COLO668 (cell line): Measurements from ENCODE around the gene PNCK.

Experiments
- DNase-seq: peaks from one replicate; lab custom pipeline; 2025; ENCODE audit not compliant: unreplicated experiment; lab: John Stamatoyannopoulos, UW

PNCK gene

DNA sequence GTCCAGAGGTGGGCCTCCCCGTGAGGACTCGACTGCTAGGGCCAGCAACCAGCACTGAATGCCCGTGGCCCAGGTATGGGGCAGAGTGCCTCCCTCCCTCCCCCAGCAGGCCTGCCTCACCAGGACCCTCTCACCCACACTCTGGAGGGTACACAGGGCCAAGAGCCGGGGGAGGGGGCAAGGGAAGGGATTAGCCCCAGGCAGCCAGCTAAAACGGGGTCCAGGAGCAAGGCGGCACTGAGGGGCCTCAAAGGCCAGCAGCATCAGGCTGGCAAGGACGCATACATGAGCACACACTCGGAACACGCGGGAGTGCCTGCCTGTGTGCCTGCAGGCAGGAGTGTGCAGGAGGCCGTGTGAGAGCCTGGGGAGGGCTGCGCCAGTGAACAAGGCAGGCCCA, 44.9 kb downstream of the PNCK start:
- no peak for DNase-seq

DNA sequence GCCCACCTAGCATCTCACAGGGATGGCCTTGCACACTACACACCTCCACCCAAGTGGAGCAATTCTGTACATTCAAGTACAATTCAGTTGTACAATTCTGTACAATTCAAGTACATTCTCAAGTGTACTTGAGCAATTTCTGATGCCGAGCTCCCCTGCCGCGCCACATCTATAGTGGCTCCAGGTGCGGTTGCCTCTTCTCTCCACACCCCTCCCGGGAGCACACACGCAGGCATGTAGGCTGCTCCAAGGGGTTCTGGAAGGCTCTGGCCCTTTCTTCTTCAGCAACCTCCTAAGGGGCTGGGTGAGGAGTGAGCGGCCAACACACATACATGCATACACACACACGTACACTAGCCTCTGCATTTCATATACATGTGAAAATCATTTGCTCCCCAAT, 45.5 kb downstream of the PNCK start:
- no peak for DNase-seq

DNA sequence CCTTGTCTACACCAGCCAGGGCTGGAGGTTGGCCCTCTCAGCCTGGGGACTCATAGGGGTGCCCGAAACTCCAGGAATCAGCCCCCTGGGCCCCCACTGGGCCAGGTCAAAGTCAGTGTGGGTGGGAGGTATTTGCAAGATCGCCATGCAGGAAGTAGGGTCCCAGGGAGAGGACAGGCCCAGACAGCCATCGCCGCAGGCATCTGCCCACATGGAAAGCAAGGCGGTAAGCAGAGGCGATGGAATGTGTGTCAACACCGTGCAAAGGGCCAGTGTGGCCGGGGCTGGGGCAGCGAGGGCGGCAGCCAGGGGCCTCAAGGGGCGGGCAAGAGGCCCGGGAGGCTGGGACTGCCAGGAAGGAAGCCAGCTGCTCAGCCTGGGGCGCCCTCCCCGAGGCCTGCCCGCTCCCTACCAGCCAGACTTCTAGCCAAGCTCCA, 45.9 kb downstream of the PNCK start:
- DNase-seq = no peak

DNA sequence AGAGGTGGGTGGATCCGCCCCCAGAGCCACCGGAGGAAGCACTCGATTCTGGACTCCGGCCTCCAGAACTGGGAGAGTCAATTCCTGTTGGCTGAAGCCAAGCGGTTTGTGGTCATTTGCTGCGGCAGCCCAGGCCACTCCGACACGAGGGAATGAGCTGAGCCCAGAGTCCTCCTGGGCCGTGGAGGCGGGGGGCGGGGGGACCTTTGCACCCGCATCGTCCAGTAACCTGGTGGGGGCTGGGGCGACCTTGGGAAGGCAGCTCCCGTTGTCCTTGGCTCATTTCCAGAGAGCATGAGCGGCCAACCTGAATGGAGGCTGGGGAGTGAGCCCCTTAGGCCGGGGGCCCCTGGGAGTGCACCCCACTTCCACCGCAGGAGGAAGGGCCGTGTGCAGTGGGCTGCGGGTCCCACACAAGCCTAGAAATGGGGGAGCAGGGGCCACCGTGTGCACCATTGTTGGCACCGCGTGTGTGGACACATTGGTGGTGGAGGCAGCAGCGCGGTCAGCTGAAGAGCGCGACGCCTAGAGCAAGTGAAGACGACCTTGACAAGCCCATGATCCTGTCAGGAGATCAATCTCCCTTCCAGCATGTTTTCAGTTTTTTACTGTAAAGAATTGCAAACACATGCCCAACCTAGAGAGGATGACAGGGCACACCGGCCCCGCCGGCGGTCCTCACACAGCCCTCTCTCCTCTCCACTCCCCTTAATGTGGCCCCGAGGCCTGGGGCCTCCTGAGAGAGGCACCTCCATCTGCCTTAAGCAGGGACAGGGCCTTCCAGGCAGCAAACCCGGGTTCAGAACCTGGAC, 46.5 kb downstream of the PNCK start:
- no peak for DNase-seq

DNA sequence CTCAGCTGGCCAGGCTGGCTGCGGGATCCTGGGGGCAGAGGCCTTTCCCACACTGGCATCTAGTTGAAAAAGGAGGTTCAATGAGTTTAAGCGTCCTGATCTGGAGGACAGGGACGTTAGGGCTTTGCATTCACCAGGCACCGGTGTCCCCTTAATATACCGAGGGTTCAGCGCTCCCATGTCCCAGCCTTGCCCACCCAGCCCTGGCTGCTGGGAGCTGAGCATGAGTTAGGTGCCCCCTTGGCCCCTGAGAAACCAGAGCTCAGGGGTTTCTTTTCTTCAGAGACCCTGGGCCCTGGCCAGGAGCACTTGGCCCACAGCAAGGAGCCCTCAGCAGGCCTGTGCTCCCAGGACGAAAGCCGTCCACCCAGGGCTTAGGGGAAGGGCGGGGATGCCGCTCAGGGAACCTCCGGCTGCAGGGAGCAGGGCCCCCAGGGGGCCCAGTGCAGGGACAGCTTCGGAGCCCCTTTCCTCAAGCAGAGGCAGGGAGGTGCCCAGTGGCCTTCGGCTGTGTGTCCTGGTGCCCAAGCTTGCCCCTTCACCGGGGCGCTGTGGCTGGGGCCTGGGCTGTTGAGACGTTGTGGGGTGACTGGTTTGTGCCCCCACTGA, 47.5 kb downstream of the PNCK start:
- DNase-seq = no peak

DNA sequence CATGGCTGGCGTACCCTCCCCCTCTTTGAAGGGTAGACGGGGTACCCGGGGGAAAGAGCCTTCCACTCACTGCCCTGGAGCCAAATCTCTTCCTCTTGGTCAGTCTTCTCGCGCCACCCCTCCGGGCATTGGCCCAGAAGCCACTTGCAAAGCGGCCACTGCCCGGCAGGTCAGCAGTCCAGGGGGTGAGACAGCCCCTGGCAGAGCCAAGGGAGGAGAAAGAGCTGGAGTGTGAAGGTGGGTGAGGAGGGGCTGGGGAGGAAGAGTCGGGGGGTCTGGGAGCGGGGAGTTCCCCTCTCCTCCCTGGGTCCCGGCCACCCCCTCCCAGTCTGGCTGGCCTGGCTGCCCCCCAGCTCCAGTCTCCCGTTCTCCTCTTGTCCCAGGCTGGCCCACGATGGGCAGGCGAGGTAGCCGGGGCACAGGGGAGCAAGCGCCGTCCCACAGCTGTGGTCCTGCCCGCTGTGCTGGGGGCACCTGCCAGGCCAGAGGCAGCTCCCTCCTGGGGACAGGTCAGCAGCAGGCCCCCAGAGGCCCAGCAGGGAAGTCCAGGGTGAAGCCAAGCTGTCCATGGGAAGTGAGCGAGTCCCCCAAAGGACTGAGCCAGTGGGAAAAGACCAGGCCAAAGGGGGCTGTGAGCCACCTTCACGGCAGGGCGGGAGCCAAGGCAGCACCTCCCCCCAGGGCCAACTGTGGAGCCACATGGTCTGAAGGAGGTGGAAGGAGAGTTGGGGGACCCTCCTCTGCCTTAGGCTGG, 48.2 kb downstream of the PNCK start:
- DNase-seq = no peak

DNA sequence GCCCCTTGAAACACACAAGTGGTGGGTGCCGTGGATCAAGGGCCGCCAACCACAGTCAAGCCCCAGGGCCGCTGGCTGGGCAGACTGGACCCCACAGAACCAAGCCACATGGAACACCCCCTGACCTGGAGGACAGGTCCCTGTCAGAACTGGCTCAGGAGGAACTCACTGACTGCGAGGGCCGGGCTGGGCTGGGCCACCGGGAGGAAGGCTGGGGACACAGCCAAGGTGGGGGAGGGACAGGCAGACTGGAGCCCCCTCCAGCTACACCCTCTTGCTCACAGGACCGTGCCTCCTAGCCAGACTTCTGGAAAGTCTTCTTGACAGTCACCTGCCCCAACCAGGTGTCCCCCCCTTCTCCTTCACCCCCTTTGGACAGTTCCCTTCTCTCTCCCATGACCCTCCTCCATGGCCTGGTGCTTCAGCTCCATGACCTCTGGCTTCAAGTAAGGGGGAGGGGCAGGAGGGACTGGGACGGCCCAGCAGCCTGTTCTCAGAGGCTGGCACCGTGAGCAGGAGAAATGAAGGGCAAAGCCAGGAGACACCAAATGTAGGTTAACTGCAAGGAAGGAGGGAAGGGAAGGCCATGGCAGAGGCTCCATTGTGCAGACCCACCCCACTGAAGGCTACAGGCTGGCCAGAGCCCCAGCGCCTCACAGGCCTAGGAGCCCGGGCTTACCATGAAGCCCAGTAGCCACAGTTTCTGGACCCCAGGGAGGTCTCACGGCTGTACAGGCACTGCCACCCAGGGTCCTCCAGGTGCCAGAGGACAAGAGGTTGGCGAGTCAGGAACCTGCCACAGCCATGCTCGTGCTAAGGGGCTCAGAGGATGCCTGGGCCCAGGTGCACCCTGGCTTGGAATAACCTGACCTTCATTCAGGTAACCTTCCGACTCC, 49.2 kb downstream of the PNCK start:
- no peak for DNase-seq

DNA sequence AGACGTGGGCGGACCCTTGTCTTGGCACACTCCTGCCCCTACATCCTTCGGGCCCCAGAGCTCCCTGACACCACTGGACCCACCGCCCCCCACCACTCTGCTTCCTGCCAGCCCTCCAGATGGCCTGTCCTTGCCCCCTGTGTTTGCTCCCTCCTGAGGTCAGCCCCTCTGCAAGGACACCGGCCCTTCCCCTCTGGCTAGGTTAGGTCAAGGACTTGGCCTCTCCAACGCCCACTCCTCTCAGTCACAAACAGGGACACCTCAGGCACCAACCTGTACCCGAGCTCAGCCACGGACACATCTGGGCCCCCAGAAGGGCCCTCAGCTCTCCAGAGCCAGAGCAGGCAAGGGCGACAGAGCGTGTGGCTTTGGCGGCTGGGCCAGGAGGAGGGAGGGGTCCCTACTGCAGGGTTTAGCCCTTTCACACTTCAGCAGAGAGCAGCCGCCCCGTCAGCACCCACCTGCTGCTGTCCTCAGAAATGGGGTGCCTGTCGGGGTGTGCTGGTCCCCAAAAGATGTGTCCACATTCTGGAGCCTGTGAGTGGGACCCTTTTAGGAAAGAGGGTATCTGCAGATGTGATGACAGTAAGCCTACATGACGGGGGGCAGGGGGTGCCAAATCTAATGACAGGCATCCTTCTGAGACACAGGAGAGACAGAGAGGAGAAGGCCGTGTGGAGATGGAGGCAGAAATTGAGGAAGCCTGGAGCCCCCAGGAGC, 50.1 kb downstream of the PNCK start:
- DNase-seq = no peak

DNA sequence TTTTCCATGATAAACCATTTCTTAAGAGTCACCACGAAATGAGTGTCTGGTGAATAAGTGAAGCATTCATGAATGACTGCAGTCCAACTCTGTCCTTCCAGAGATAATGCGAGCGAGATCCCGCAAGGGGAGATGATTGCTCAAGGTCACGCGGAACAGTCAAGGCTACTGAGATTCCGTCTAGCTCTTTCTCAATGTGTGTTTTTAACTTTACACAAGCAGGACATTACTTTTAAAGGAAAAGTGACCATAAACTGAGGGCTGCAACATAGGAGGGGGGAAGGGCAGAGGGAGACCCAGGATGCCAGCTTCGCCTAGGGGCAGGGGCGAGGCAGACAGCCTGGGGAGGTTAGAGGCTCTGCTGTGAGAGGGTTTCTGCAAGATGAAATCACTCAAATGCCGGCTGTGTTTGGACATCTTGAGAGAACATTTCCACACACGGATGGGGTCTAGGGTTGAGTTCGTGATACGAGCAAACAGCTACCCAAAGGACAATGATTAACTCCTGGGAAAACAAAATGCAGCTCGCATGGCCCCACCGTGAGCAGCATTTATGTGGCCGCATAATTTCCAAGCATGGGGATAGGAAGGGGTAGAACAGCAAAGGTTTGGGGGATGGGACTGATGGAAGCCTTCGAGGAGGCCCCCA, 50.8 kb downstream of the PNCK start:
- DNase-seq = no peak

DNA sequence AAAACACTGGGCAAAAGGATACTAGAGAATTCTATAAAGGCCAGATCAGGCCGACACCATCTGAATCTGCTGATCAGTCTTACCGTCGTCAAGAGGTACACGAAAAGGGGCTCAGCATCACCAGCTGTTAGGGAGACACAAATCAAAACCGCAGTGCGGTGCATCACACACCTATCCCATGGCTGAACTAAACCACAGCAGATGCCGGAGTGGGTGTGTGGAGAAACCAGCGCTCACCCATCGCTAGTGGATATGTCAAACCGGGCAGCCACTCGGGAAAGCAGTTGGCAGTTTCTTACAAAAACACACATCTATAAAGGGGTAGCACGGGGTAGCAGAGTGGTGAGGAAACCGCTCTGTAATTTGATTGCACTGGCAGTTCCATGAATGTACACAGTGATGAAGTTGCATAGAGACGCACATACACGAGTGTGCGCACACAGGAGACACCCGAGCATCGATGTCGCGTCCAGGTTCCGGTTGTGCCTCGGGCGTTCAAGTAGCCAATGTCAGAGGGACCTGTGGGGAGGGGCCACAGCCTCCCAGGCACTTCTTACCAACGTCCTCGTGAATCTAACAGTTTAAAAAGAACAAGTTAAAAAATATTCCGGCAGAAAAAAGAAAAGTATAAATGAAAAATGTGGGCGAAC, 51.5 kb downstream of the PNCK start:
- DNase-seq = no peak

DNA sequence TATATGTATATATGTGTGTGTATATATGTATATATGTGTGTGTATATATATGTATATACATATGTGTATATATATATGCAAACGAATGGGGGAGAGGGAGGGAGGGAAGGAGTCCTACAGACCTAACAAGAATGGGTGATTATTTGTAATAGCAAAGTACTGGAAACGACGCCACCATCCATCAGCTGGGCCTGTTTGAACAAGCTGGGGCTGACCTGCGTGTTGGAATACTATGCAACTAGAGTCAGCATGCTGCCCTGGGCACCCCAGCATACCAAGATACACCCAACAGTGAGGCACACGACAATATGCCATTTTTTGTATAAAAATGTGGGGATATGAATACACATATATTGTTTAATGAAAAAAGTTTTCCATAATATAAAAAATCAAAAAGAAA, 53.0 kb downstream of the PNCK start:
- no peak for DNase-seq
